GM12875 (cell line): ENCODE measurements around the gene RMP24.
"Not testable (repeated sequence)": the region's sequence is repeated elsewhere in the genome, so short reads cannot be mapped to it uniquely, and the experiment has no call there.

Experiments used
- H3K4me3 ChIP-seq: one replicate; pipeline ENCODE4 v1.5.1; 2011; ENCODE audit warnings: low read depth, low read length, control low read depth
- CTCF ChIP-seq: IDR thresholded peaks from 2 replicates; pipeline ENCODE4 v1.5.1; 2011; ENCODE audit warnings: low read depth, mild to moderate bottlenecking, control low read depth, inconsistent platforms, low read length, moderate library complexity, borderline replicate concordance; ENCODE audit not compliant: insufficient read depth

RMP24 gene

GRCh38 chr18:36023336-36023735 is 50.9 kb downstream of the RMP24 start:
- TF ChIP-seq CTCF: no peak
- H3K4me3 ChIP-seq: no peak overlapping the region

- not testable (repeated sequence) for H3K4me3 ChIP-seq
Observed at GRCh38 chr18:36024241-36024640, 51.8 kb downstream of the RMP24 start.

- H3K4me3 ChIP-seq: no peak overlapping the region
- no peak for TF ChIP-seq CTCF
Observed at GRCh38 chr18:36025025-36025424, 52.5 kb downstream of the RMP24 start.

GRCh38 chr18:36028859-36029258 is 56.4 kb downstream of the RMP24 start:
- H3K4me3 ChIP-seq: no peak overlapping the region
- TF ChIP-seq CTCF: no peak
